Spinal cord (tissue), 10 donors: ENCODE data around the gene FMNL3. TPM values are rescaled to one million over a fixed set of nuclear protein-coding genes. Genes with fewer than 3 reads are reported as not detected.

Source experiments
- DNase-seq, 6 donors: peaks; one replicate each; pipeline versions ENCODE4 v3.0.0 to v3.0.0-alpha.2; 2013 to 2015; ENCODE audit warnings: low spot score in 6 of 6, low read depth in 4 of 6
- H3K27ac ChIP-seq: one replicate; pipeline ENCODE4 v1.5.1; 2013; ENCODE audit warnings: low read depth, low read length, control low read depth
- H3K27me3 ChIP-seq: one replicate; pipeline ENCODE4 v1.6.1; 2013; ENCODE audit warnings: low read length; ENCODE audit not compliant: control insufficient read depth, insufficient read depth
- H3K36me3 ChIP-seq: one replicate; pipeline ENCODE4 v1.6.1; 2013; ENCODE audit warnings: low read length; ENCODE audit not compliant: control insufficient read depth, insufficient read depth
- H3K4me1 ChIP-seq: one replicate; pipeline ENCODE4 v1.6.1; 2013; ENCODE audit warnings: low read length; ENCODE audit not compliant: control insufficient read depth, insufficient read depth
- H3K4me3 ChIP-seq: one replicate; pipeline ENCODE4 v1.5.1; 2013; ENCODE audit warnings: low read depth, low read length, control low read depth
- H3K9me3 ChIP-seq: one replicate; pipeline ENCODE4 v1.6.1; 2013; ENCODE audit warnings: low read length; ENCODE audit not compliant: control insufficient read depth, insufficient read depth
- WGBS: methylation state at CpG from one replicate; pipeline ENCODE4 v1.1.5; 2013; ENCODE audit warnings: missing lambda C conversion rate; ENCODE audit not compliant: insufficient coverage; 5-methylcytosine and 5-hydroxymethylcytosine counted together
- polyA plus RNA-seq, 2 donors: library from polyadenylated mRNA; unstranded; fragments of 120-200 nt; gene quantifications; one replicate each; pipeline ENCODE4 v1.2.1, GENCODE V29; 2013; ENCODE audit not compliant: insufficient read length in 2 of 2
- total RNA-seq, 2 donors: library from RNA; depleted of rRNA in 1 of 2; stranded (reverse); fragments of 120-200 nt in 1 of 2; fragments of >200 nt in 1 of 2; gene quantifications; one replicate each; pipeline versions ENCODE4 v1.2.3 to v1.2.4, GENCODE V29; 2013 to 2014
- donor health status: healthy.

FMNL3 gene
- total and polyA plus RNA-seq, 4 donors, result 21.7 to 34.3 (median 24.1) TPM

DNA sequence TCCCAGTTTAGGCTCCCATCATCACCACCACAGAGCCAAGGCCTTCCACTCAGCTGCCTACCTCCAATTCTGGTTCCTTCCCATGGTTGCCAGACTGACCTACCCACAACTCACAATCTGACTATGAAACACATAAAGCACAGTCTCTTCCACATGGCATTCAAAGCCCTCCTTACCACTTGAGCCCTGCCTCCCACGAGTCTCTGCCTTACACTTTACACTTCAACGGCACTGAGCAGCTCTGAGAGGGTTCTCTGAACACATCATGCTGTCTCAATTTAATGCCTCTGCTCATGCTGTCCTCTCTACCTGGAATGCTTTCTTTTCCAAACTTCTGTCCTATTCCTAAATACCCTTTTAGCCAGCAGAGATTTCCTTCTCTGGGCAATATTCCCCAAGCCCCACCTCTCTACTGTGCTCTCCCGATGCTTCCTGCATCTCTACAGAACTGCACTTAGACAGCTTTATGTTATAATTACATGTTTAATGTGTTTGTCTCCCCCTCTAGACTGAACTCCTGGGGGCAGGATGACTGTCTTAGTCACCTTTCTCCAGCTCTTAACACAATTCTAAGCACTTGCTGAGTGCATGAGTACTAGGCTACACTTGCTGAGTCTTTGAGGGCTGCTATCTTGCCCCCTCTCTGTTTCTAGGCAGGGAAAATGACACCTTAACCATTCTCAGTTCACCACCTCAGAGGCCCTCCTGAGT, 23.5 kb downstream of the FMNL3 start:
- Histone ChIP-seq H3K9me3 (no peaks in the 10 kb centered on the region), H3K4me3 (no peak overlapping the region), H3K4me1 (no peaks in the 10 kb centered on the region), H3K27me3 (no peaks in the 10 kb centered on the region), H3K36me3 (no peaks in the 10 kb centered on the region), H3K27ac (no peak overlapping the region)
- DNase-seq, result no peak
- 72% methylated on average over 2 of the region's 3 CpGs for WGBS

DNA sequence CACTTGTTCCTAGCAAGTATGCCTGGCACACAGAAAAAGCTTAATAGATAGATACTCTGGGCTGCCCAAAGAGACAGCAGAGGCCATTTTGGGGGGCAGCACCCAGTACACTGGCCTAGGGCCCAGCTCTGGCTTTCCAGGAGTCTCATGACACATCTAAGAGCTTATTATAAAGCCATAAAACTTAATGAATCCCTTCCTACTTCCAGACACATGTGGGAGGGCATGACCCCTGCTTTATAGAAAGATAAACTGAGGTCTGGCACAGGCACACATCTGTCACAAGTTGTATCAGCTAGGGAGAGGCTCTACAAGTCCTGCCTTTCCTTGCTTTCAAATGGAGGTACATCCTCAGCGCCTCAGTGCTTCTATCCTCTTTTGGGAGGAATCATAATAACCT, 27.1 kb downstream of the FMNL3 start:
- H3K9me3 ChIP-seq, result no peaks in the 10 kb centered on the region
- H3K4me1 ChIP-seq, result peaks cover 3% of the 10 kb centered on the region
- DNase-seq, result no peak
- H3K4me3 ChIP-seq, result no peak overlapping the region
- no peak overlapping the region for H3K27ac ChIP-seq
- H3K27me3 ChIP-seq, result no peaks in the 10 kb centered on the region
- H3K36me3 ChIP-seq, result no peaks in the 10 kb centered on the region
- 100% methylated on average over 1 of the region's 1 CpG for WGBS

DNA sequence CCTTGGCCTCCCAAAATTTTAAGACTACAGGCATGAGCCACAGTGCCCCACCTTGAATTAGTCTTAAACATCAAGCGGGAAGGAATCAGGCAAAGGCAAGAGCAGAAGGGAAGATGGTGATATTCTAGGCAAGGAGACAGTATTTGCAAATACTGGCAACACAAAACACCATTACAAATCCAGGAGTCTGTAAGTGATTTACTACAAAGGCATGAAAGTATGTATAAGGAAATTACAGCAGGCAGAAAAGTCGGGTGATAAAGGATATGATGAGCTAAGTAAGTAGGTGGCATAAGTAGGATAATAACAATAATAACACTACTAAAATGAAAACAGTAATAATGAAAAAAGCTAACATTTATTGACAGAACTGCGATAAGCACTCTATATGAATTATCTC, 28.5 kb downstream of the FMNL3 start:
- H3K36me3 ChIP-seq, result no peaks in the 10 kb centered on the region
- no peak overlapping the region for H3K27ac ChIP-seq
- no peaks in the 10 kb centered on the region for H3K27me3 ChIP-seq
- no peaks in the 10 kb centered on the region for H3K9me3 ChIP-seq
- H3K4me1 ChIP-seq, result peaks cover 16% of the 10 kb centered on the region
- no peak overlapping the region for H3K4me3 ChIP-seq
- WGBS, result no CpG with 5 or more reads among the region's 3 CpGs
- DNase-seq, result no peak

DNA sequence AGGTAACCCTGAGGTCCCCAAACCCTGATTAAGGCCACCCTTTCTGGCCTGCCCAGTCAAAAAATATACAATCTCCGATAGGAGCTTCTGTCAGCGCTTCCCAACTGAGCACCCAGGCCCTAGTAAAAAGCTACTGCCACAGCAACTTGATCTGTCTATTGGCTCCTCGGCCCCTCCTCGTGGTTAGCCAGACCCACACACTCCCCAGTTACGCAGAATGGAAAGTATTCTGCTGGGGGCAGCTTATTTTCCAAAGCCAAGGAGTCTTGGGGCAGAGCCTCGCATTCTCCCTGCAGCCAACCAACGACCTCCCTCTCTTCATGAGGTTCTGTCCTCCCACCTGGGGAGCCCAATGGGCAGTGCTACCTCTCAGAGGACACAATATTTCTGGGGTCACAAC, 32.1 kb downstream of the FMNL3 start:
- Histone ChIP-seq H3K27me3 (no peaks in the 10 kb centered on the region), H3K27ac (peak overlapping the region; percentile 34), H3K4me1 (peaks cover 42% of the 10 kb centered on the region), H3K36me3 (no peaks in the 10 kb centered on the region), H3K4me3 (no peak overlapping the region), H3K9me3 (no peaks in the 10 kb centered on the region)
- 82% methylated on average over 7 of the region's 7 CpGs for WGBS
- no peak for DNase-seq

DNA sequence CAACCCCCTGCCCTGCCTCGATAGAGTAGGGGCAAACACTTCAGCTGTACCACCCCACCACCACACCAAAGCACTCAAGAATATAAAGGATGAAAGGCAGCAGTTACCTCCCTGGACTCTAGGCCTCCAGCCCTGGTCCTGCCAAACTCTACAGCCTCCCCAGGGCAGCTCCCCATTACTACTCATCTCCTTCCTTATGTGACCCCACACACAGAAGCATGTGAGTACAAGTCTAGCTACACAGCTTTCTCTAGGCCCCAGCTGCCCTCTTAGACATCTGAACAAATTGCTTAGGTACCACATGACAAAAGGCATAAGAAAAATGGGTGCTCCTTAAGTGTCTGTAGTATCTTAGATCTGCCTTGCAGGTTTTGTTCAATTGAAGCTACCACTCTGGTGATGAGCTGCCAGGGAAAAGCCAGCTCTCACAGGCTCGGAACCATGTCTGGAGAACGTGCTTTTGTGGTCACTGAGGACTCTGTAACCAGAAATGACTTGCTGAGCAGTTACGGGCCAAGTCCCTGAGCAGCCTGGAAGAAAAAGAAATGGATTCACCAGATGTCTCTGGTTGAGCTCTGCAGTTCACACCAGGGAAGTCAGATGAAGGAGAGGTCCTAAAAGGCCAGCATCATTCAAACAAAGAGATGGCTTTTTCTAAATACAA, 32.8 kb downstream of the FMNL3 start:
- H3K9me3 ChIP-seq, result no peaks in the 10 kb centered on the region
- peak overlapping the region; percentile 93 for H3K27ac ChIP-seq
- peaks cover 42% of the 10 kb centered on the region for H3K4me1 ChIP-seq
- 58% methylated on average over 4 of the region's 4 CpGs for WGBS
- peak in 1 of 6 donors; percentile 18 for DNase-seq
- no peaks in the 10 kb centered on the region for H3K27me3 ChIP-seq
- H3K4me3 ChIP-seq, result no peak overlapping the region
- H3K36me3 ChIP-seq, result no peaks in the 10 kb centered on the region

DNA sequence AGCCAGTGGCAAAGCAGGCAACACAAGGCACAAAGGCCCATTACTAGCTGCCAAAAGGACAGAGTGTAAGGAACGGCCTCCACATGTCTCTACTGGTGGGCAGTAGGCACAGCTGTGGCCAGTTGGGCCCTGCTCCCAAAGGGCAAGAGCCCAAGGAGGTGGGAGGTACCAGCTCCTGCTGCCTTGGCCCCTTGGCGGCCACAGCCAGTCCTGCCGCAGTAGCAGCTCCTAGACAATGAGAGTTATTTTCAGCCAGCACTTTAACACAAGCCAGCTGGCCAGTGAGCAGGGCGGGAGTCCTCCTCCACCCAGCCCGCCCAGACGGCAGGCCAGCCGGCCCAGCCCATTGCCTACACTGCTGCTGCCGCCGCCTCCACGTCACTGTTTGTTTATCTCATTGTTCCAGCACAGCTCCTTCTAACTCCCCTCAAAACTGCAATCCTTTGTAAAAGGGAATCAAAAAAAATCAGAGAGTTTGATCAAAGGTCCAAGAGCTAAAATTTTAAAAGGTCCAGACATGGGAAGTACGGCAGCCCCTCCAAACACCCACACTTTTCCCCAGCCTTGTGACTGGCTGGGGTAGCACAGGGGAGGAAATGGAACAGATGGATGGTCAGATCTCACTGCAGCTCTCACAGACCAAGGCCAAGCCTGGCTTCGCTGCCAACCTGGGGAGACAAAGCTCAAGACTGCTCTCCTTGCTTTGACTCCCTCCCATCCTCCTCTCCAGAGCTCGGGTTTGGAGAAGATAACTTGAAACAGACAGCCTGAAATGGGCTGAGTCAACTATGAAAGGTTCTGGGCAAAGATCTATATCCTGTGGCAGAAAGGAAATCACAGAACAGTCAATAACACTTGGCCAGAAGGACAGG, 33.5 kb downstream of the FMNL3 start:
- Histone ChIP-seq H3K36me3 (no peaks in the 10 kb centered on the region), H3K9me3 (no peaks in the 10 kb centered on the region), H3K27ac (peak overlapping the region; percentile 93), H3K4me1 (peaks cover 42% of the 10 kb centered on the region), H3K4me3 (peak overlapping the region; percentile 4), H3K27me3 (no peaks in the 10 kb centered on the region)
- WGBS, result 10% methylated on average over 9 of the region's 13 CpGs
- peak; percentile 57 to 94 (median 70) for DNase-seq

DNA sequence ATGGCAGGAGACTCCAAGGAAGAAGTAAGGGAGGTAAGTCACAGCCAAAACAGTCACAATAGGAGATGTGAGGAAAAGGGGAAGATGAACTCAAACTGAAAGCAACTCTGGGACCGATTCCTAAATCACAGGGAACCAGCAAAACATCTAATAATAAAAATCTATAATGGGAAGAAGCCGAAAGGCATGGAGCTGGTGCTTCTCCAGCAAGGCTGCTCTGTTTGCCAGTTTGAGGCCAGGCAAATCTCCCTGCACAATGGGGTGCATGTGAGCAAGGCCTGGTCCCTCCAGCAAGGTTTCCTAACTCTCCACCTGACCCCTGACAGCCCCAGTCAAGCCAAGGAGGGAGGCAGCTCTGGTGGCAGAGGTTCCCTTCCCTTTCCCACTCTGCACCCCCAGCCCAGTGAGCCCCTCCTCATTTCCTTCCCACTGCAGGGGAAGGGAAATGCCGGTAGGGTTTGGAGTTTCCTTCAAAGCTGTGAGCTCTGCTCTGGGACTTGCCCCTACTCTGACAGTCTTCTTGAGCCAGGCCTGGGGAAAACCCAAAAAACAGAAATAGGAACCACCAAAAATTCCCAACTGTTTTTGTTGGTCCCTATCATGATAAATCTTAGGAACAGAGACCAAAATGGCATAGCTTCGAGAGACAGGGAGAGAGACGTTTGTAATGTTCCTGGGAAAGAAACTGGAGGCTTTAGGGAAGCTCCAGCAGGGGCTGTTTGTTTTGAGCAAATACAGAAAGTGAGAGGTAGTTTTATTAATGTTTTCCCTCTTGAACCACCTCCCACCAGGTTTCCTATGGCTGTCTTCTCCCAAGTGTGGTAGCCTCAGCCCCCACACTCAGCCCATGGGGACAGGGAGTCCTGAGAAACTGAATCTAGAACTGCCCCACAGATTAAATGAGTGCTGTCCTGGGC, 34.6 kb downstream of the FMNL3 start:
- H3K4me1 ChIP-seq, result peaks cover 42% of the 10 kb centered on the region
- H3K27me3 ChIP-seq, result no peaks in the 10 kb centered on the region
- no peak overlapping the region for H3K4me3 ChIP-seq
- no peak for DNase-seq
- H3K36me3 ChIP-seq, result no peaks in the 10 kb centered on the region
- peak overlapping the region; percentile 93 for H3K27ac ChIP-seq
- 80% methylated on average over 1 of the region's 5 CpGs for WGBS
- H3K9me3 ChIP-seq, result no peaks in the 10 kb centered on the region

DNA sequence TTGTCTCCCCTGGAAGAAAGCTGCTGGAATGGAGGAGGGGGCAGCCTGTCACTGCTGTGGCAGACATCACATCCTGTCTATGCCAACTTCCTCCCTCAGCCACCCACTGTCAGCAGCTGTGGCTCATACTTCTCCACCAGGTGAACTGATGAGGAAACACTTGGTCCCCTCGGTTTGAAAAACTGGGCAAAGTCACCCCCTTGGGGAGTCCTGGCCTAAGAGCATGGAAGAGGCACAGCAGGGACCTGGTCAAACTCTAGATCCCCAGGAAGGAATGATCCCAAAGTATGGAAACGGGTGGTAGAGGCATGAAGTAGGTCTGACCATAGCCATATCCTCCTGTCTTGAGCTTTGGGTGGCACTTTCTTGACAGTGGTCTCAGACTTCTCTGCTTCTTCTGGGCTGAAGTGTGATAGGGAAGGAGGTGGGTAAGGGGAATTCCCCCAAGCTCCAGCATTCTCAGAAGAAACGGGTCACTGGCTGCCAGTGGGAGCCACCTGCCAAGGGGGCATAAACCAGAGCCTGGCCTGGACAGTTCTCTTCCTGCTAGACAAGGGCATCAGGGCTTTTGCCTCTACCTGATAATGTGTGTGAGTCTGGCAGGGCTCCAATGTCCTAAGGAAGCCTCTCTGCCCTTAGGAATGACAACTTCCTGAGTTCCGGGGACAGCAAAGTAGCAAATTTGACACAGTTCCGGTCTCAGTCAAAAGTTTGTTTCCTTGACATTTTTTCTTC, 36.0 kb downstream of the FMNL3 start:
- Histone ChIP-seq H3K4me3 (no peak overlapping the region), H3K9me3 (no peaks in the 10 kb centered on the region), H3K27me3 (no peaks in the 10 kb centered on the region), H3K36me3 (no peaks in the 10 kb centered on the region), H3K27ac (peak overlapping the region; percentile 93), H3K4me1 (peaks cover 42% of the 10 kb centered on the region)
- 85% methylated on average over 5 of the region's 5 CpGs for WGBS
- DNase-seq, result no peak
